OCI-LY7 (cell line): ENCODE data around the gene EML6. TPM values are rescaled to one million over a fixed set of nuclear protein-coding genes. Genes with fewer than 3 reads are reported as not detected.

Experiments
- BruUV-seq: library from RNA; stranded (reverse); fragments of 400-500 nt; replicated peaks from 2 replicates; lab custom pipeline; 2021; lab: Mats Ljungman, UMichigan
- CTCF ChIA-PET: fragments of 300-600 bp; sonication (Branson Sonifier 250); formaldehyde crosslinking; loops from one replicate; lab custom pipeline; 2022; ENCODE audit warnings: antibody characterized with exemption; ENCODE audit not compliant: unreplicated experiment; lab: Charles Lee
- POLR2A ChIA-PET: fragments of 300-600 bp; sonication (Branson Sonifier 250); formaldehyde crosslinking; loops from one replicate; lab custom pipeline; 2022; ENCODE audit warnings: antibody characterized with exemption; lab: Charles Lee
- DNase-seq: peaks from one replicate; pipeline ENCODE4 v3.0.0-alpha.2; 2015; ENCODE audit warnings: low spot score
- H2AFZ ChIP-seq: fragments of 200-600 bp; sonication (generic), shearing (Covaris generic); 2 replicates; pipeline ENCODE4 v1.6.1; 2014; ENCODE audit warnings: mild to moderate bottlenecking, antibody characterized with exemption, low read length, moderate library complexity
- H3K27ac ChIP-seq: fragments of 200-600 bp; sonication (generic); 2 replicates; pipeline ENCODE4 v1.5.1; 2014; ENCODE audit warnings: mixed run types, low read depth, mild to moderate bottlenecking, moderate library complexity, low read length, inconsistent platforms; ENCODE audit not compliant: poor library complexity, severe bottlenecking
- H3K36me3 ChIP-seq: fragments of 200-600 bp; sonication (generic); 2 replicates; pipeline ENCODE4 v1.6.1; 2014; ENCODE audit warnings: mild to moderate bottlenecking, antibody characterized with exemption, low read length, moderate library complexity, mixed read lengths; ENCODE audit not compliant: insufficient read depth
- H3K4me1 ChIP-seq: fragments of 200-600 bp; sonication (generic); 2 replicates; pipeline ENCODE4 v1.5.1; 2014; ENCODE audit warnings: mild to moderate bottlenecking, low read length; ENCODE audit not compliant: insufficient read depth, poor library complexity, severe bottlenecking
- H3K4me2 ChIP-seq: fragments of 200-600 bp; sonication (generic); 2 replicates; pipeline ENCODE4 v1.6.1; 2014; ENCODE audit warnings: mild to moderate bottlenecking, low read length
- H3K4me3 ChIP-seq: fragments of 200-600 bp; sonication (generic); 2 replicates; pipeline ENCODE4 v1.5.1; 2014; ENCODE audit warnings: mild to moderate bottlenecking, low read depth, low read length; ENCODE audit not compliant: poor library complexity, severe bottlenecking
- H3K79me2 ChIP-seq: fragments of 200-600 bp; sonication (generic); 2 replicates; pipeline ENCODE4 v1.6.1; 2016; ENCODE audit warnings: low read depth, mild to moderate bottlenecking, low read length, moderate library complexity, mixed read lengths; ENCODE audit not compliant: insufficient read depth
- H3K9me2 ChIP-seq: fragments of 200-600 bp; sonication (generic); 2 replicates; pipeline ENCODE4 v1.6.1; 2016; ENCODE audit warnings: mild to moderate bottlenecking, low read length, mixed read lengths; ENCODE audit not compliant: insufficient read depth
- H3K9me3 ChIP-seq: fragments of 200-600 bp; sonication (generic); 2 replicates; pipeline ENCODE4 v1.6.1; 2014; ENCODE audit warnings: mild to moderate bottlenecking, mixed run types, low read length, mixed read lengths
- H4K20me1 ChIP-seq: fragments of 200-600 bp; sonication (generic); 2 replicates; pipeline ENCODE4 v1.6.1; 2014; ENCODE audit warnings: mild to moderate bottlenecking, antibody characterized with exemption, low read length, moderate library complexity, mixed read lengths; ENCODE audit not compliant: insufficient read depth
- EZH2phosphoT487 ChIP-seq: fragments of 200-600 bp; sonication (generic); IDR thresholded peaks from 2 replicates; pipeline ENCODE4 v1.6.1; 2018; ENCODE audit warnings: low read depth, borderline replicate concordance, mild to moderate bottlenecking, mixed run types, antibody characterized with exemption, low read length, moderate library complexity, mixed read lengths
- intact Hi-C: fragments of 100-400 bp; cut with micrococcal nuclease; formaldehyde crosslinking; loops from one replicate; pipeline ENCODE4 v1.10.0; 2022; ENCODE audit not compliant: unreplicated experiment
- total RNA-seq, 2 experiments: library from RNA; depleted of rRNA in 1 of 2; stranded (reverse); fragments of >200 nt in 1 of 2; shearing (Covaris generic) in 1 of 2; gene quantifications; 2 replicates each; pipeline ENCODE4 v1.2.3, GENCODE V29; 2014 to 2022
- TF ChIP-seq, protein P1 (sequence below): fragments of 200-600 bp; sonication (generic); conservative IDR thresholded peaks from 2 replicates; pipeline ENCODE4 v1.5.1; 2014; ENCODE audit warnings: mild to moderate bottlenecking, antibody characterized with exemption, low read length, moderate library complexity, mixed read lengths

The EML6 gene
- total RNA-seq, 2 experiments from 2014 or later = 310 to 367 TPM

DNA sequence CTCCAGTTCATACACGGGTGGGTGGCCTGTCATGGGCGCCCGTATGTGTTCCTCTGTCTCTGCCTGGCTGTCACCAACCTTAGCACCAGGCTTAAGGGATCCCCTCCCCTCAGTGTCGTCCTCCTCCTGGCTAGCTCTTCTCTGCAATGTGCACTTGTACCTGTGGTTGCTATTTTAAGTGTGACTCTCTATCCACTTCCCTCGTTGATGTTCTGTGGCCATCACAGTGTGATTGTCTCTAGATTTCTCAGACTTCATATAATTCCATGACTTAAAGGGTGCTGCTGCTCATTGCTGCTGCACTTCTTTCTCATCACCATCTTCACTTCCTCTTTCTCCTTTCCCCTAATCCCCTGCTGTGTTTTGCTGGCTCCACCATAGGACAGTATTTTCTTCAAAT is 143.4 kb downstream of the EML6 start:
- BruUV-seq = no TSS peak
- peak; percentile 48 for DNase-seq
- H3K27ac ChIP-seq = peak overlapping the region; percentile 41
- ChIA-PET CTCF (no interaction called here), POLR2A (no interaction called here)
- no peak overlapping the region for H2AFZ ChIP-seq
- TF ChIP-seq EZH2phosphoT487 = no peak
- intact Hi-C loops = no loop called here
- peaks cover 16% of the 10 kb centered on the region for H3K4me1 ChIP-seq
- no peaks in the 10 kb centered on the region for H3K9me2 ChIP-seq
- H3K9me3 ChIP-seq = no peaks in the 10 kb centered on the region
- H4K20me1 ChIP-seq = no peaks in the 10 kb centered on the region
- 0 out of 2 replicates have a peak overlapping the region, but pooled peaks have one; percentile 24 for H3K4me2 ChIP-seq
- H3K79me2 ChIP-seq = no peaks in the 10 kb centered on the region
- no peak overlapping the region for H3K4me3 ChIP-seq
- H3K36me3 ChIP-seq = peaks cover 97% of the 10 kb centered on the region

DNA sequence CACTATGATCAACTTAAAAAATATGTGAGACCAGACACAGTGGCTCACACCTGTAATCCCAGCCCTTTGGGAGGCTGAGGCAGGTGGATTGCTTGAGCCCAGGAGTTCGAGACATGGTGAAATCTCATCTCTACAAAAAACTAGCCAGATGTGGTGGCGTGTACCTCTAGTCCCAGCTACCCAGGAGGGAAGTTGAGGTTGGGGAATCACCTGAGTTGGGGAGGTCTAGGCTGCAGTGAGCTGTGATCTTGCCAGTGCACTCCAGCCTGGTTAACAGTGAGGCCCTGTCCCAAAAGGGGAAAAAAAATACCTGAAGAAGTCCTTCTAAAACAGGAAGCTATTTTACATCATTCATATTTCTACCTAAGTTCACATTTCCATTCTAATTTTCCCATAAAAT is 144.0 kb downstream of the EML6 start:
- no peak overlapping the region for H3K4me2 ChIP-seq

DNA sequence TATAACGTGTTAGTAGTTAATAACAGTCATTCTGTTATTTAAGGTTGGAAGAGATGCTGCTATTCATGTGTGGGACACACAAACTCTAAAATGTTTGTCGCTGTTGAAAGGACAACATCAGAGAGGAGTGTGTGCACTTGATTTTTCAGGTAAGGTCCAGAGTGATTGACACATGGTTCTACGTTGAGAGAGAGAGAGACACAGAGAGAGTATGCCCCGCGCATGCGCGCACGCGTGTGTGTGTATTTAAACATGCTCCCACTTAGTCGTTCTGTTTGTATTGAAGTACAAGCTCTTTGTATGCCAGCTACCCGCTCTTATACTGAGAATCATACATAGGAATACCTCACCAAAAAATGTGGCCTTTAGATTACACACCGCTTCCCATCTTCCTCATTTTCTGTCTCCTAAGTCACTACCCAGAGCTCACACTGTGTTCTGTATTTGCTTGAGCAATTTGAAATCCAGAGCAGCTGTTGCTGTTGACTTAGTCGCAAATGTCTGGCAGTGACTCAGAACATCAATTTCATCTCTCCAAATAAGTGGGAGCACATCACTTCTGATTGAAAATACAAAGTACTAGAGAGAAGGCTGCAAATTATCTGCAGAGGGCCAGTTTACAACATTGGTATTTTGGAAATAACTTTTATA is 148.1 kb downstream of the EML6 start:
- H2AFZ ChIP-seq = no peak overlapping the region
- BruUV-seq = no TSS peak
- CTCF ChIA-PET = no interaction called here
- H3K36me3 ChIP-seq = peaks cover 94% of the 10 kb centered on the region
- H3K9me3 ChIP-seq = no peaks in the 10 kb centered on the region
- no peak overlapping the region for H3K4me3 ChIP-seq
- H3K4me1 ChIP-seq = peaks cover 10% of the 10 kb centered on the region
- H3K79me2 ChIP-seq = no peaks in the 10 kb centered on the region
- DNase-seq = no peak
- intact Hi-C loops = no loop called here
- no peak overlapping the region for H3K4me2 ChIP-seq
- H3K9me2 ChIP-seq = no peaks in the 10 kb centered on the region
- TF ChIP-seq EZH2phosphoT487 = no peak
- TF ChIP-seq, protein P1, sequence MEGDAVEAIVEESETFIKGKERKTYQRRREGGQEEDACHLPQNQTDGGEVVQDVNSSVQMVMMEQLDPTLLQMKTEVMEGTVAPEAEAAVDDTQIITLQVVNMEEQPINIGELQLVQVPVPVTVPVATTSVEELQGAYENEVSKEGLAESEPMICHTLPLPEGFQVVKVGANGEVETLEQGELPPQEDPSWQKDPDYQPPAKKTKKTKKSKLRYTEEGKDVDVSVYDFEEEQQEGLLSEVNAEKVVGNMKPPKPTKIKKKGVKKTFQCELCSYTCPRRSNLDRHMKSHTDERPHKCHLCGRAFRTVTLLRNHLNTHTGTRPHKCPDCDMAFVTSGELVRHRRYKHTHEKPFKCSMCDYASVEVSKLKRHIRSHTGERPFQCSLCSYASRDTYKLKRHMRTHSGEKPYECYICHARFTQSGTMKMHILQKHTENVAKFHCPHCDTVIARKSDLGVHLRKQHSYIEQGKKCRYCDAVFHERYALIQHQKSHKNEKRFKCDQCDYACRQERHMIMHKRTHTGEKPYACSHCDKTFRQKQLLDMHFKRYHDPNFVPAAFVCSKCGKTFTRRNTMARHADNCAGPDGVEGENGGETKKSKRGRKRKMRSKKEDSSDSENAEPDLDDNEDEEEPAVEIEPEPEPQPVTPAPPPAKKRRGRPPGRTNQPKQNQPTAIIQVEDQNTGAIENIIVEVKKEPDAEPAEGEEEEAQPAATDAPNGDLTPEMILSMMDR = no peak
- H4K20me1 ChIP-seq = no peaks in the 10 kb centered on the region
- H3K27ac ChIP-seq = no peak overlapping the region
- POLR2A ChIA-PET = no interaction called here

More for the DNA sequence above, 144.0 kb downstream of the EML6 start:
- no peaks in the 10 kb centered on the region for H3K9me2 ChIP-seq
- H3K27ac ChIP-seq = peak overlapping the region; percentile 41
- no TSS peak for BruUV-seq
- POLR2A ChIA-PET = no interaction called here
- H3K4me3 ChIP-seq = no peak overlapping the region
- CTCF ChIA-PET = no interaction called here
- no peaks in the 10 kb centered on the region for H3K9me3 ChIP-seq
- H3K36me3 ChIP-seq = peaks cover 97% of the 10 kb centered on the region
- H3K4me1 ChIP-seq = peaks cover 16% of the 10 kb centered on the region
- no peaks in the 10 kb centered on the region for H4K20me1 ChIP-seq
- no peak for DNase-seq
- intact Hi-C loops = no loop called here
- H3K79me2 ChIP-seq = no peaks in the 10 kb centered on the region
- TF ChIP-seq, protein P1 = no peak
- no peak for TF ChIP-seq EZH2phosphoT487
- H2AFZ ChIP-seq = no peak overlapping the region
